ES-I3 (cell line): ENCODE results near the gene TMC1.

ENCODE experiments used
- H3K36me3 ChIP-seq: 2 replicates; pipeline ENCODE4 v1.6.1; 2013; ENCODE audit warnings: mild to moderate bottlenecking, low read length, control low read depth, moderate library complexity; ENCODE audit not compliant: insufficient read depth
- H3K4me1 ChIP-seq: 2 replicates; pipeline ENCODE4 v1.6.1; 2013; ENCODE audit warnings: mild to moderate bottlenecking, control low read depth, low read length; ENCODE audit not compliant: insufficient read depth
- H3K9ac ChIP-seq: 2 replicates; pipeline ENCODE4 v1.6.1; 2013; ENCODE audit warnings: low read depth, mild to moderate bottlenecking, low read length, moderate library complexity
- H3K9me3 ChIP-seq: 2 replicates; pipeline ENCODE4 v1.6.1; 2013; ENCODE audit warnings: mild to moderate bottlenecking, low read length, moderate library complexity; ENCODE audit not compliant: control insufficient read depth, insufficient read depth

The TMC1 gene

DNA sequence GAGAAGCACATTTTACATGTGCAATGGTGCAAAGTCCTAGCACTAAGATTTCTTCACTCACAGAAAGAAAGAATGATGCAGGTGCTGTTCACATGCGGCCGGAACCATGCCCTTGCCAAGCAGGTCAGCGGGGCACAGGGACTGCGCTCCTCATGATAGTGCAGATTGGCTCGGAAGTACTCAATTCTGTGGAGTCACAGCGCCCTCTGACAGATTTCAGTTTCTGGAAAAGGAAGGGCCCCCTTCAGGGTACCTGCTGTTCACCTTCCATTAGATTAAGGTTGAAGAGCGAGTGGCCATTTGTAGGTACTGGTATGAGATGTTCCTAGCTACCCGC is 75.7 kb downstream of the TMC1 start:
- Histone ChIP-seq H3K36me3 (no peaks in the 10 kb centered on the region), H3K9me3 (no peaks in the 10 kb centered on the region), H3K9ac (no peak overlapping the region), H3K4me1 (peaks cover 4% of the 10 kb centered on the region)

DNA sequence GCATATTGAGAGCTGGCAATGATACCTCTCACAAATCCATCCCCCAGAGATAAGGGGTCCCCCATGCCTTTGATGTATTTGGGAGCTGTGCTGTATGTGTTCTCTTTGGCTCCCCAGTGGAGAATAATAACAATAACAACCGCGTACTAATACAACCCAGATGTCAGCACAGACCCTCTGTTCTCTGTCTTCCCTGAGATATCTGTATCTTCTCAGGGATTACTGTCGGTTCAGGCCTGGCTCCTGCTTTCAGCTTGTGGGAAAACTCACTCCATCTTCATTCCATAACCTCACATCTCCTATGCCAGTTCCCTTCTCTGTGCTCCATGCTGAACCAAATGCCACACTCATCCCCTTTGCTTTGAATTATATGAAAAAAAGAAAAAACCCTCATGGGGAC is 76.2 kb downstream of the TMC1 start:
- no peak overlapping the region for H3K9ac ChIP-seq
- H3K9me3 ChIP-seq, result no peaks in the 10 kb centered on the region
- peaks cover under 1% of the 10 kb centered on the region for H3K4me1 ChIP-seq
- H3K36me3 ChIP-seq, result no peaks in the 10 kb centered on the region

GRCh38 chr9:72598639-72599038 is 77.2 kb downstream of the TMC1 start:
- Histone ChIP-seq H3K9me3 (no peaks in the 10 kb centered on the region), H3K9ac (no peak overlapping the region), H3K36me3 (no peaks in the 10 kb centered on the region), H3K4me1 (no peaks in the 10 kb centered on the region; the same call in 1 of the 2 replicates)

GRCh38 chr9:72599874-72600534 is 78.6 kb downstream of the TMC1 start:
- no peaks in the 10 kb centered on the region for H3K36me3 ChIP-seq
- no peaks in the 10 kb centered on the region for H3K9me3 ChIP-seq
- H3K4me1 ChIP-seq, result no peaks in the 10 kb centered on the region; the same call in 1 of the 2 replicates
- H3K9ac ChIP-seq, result no peak overlapping the region

- Histone ChIP-seq H3K4me1 (no peaks in the 10 kb centered on the region; the same call in 1 of the 2 replicates), H3K9me3 (no peaks in the 10 kb centered on the region), H3K36me3 (no peaks in the 10 kb centered on the region), H3K9ac (no peak overlapping the region)
Measured at GRCh38 chr9:72600671-72601070, 79.3 kb downstream of the TMC1 start.

DNA sequence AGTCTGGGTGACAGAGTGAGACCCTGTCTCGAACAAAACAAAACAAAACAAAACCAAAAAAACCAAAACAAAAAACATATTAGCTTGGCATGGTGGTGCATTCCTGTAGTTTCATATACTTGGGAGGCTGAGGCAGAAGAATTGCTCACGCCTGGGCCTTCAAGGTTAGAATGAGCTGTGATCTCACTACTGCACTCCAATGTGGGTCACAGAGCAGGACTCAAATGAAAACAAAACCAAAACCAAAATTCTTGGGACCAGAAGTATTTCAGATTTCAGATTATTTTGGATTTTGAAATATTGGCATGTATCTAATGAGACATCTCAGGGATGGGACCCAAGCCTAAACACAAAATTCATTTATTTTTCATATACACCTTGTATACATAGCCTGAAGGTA is 80.2 kb downstream of the TMC1 start:
- Histone ChIP-seq H3K36me3 (no peaks in the 10 kb centered on the region), H3K4me1 (no peaks in the 10 kb centered on the region; the same call in 1 of the 2 replicates), H3K9ac (no peak overlapping the region), H3K9me3 (no peaks in the 10 kb centered on the region)

DNA sequence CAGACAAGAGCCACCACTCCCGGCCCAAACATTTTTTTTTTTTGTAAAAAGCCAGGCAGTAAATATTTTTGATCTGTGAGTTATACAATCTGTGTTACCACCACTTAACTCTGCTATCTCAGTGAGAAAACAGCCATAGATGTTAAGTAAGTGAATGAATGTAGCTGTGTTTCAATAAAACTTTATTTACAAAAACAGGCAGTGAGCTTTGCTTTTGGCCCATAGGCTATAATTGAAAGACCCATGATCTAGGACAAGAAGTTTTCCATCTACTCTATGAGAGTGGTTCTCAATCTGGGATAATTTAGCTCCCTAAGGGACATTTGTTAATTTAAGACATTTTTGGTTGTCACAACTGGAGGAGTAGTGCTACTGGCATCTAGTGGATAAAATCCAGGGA is 91.0 kb downstream of the TMC1 start:
- no peaks in the 10 kb centered on the region for H3K36me3 ChIP-seq
- no peaks in the 10 kb centered on the region for H3K4me1 ChIP-seq
- no peaks in the 10 kb centered on the region for H3K9me3 ChIP-seq
- no peak overlapping the region for H3K9ac ChIP-seq

GRCh38 chr9:72614067-72614466 is 92.7 kb downstream of the TMC1 start:
- Histone ChIP-seq H3K36me3 (no peaks in the 10 kb centered on the region), H3K9me3 (no peaks in the 10 kb centered on the region), H3K4me1 (no peaks in the 10 kb centered on the region), H3K9ac (no peak overlapping the region)

- Histone ChIP-seq H3K9me3 (no peaks in the 10 kb centered on the region), H3K4me1 (no peaks in the 10 kb centered on the region), H3K9ac (no peak overlapping the region), H3K36me3 (no peaks in the 10 kb centered on the region)
Measured at GRCh38 chr9:72615931-72616330, 94.5 kb downstream of the TMC1 start.

DNA sequence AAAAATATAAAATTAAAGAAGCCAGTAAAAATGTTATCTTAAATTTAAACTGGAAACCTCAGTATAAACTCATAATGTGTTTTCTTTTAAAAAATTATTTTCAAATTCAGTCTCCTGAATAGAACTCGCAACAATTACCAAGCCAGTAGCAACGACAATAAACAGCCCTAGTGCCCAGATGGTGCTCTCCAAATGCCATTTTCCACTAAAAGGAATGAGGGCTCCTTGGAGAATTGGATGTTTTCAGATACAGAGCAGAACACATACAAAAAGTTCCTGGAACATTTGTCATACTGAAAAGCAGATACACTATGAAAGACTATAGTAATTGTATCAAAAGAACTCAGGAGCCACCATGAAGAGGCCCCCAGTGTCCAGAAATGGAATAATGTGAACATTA is 97.4 kb downstream of the TMC1 start:
- Histone ChIP-seq H3K9me3 (no peaks in the 10 kb centered on the region), H3K4me1 (no peaks in the 10 kb centered on the region), H3K9ac (no peak overlapping the region), H3K36me3 (no peaks in the 10 kb centered on the region)

GRCh38 chr9:72622186-72622585 is 100.8 kb downstream of the TMC1 start:
- Histone ChIP-seq H3K36me3 (no peaks in the 10 kb centered on the region), H3K4me1 (no peaks in the 10 kb centered on the region), H3K9me3 (no peaks in the 10 kb centered on the region), H3K9ac (no peak overlapping the region)

GRCh38 chr9:72623156-72623555 is 101.7 kb downstream of the TMC1 start:
- Histone ChIP-seq H3K9ac (no peak overlapping the region), H3K9me3 (no peaks in the 10 kb centered on the region), H3K4me1 (no peaks in the 10 kb centered on the region), H3K36me3 (no peaks in the 10 kb centered on the region)

GRCh38 chr9:72627147-72627546 is 105.7 kb downstream of the TMC1 start:
- H3K9ac ChIP-seq, result no peak overlapping the region
- H3K4me1 ChIP-seq, result no peaks in the 10 kb centered on the region
- no peaks in the 10 kb centered on the region for H3K36me3 ChIP-seq
- no peaks in the 10 kb centered on the region for H3K9me3 ChIP-seq

DNA sequence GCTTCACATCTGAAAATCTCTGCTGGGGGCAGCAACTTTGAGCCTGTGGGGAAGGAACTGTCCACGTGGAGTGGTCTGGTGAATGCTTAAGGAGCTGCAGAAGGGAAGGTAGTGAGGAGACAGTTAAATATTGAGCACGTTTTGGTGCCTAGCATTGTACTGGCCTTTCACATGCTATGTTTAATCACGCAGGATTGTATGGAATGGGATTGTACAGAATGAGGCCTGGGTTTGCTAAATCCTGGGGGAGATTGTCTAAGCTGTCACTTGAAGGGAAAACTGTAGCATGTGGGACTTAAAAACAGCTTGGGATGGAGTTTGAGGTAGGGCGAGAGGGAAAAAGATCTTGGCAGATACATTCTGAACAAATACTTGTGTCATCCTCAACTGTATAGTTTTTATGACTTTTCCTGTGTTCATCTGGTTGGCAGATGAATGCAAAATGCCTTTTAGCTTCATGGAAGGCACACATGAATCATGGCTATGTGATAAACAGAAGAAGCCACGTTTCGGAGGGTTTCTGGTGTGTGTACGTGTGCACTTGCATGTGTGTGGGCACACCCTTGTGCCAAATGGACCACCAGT is 106.6 kb downstream of the TMC1 start:
- H3K4me1 ChIP-seq, result no peaks in the 10 kb centered on the region
- H3K36me3 ChIP-seq, result no peaks in the 10 kb centered on the region; the same call in 1 of the 2 replicates
- H3K9me3 ChIP-seq, result no peaks in the 10 kb centered on the region
- no peak overlapping the region for H3K9ac ChIP-seq

DNA sequence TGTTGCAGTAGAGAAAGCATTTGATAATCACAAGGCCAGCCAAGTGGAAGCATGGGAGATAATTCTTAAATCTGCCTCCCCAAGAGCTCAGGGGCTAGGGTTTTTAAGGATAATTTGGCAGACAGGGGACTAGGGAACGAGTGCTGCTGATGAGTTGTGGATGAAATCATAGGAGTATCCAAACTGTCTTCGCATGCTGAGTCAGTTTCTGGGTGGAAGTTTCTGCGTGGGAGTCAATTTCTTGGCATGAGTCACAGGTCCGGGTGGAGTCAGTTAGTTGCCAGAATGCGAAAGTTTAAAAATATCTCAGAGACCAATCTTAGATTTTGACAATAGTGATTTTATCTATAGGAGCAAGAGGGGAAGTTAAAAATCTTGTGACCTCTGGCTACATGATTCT is 112.6 kb downstream of the TMC1 start:
- Histone ChIP-seq H3K4me1 (0 out of 2 replicates have a peak, but pooled peaks cover 5% of the 10 kb centered on the region), H3K9me3 (peaks cover 16% of the 10 kb centered on the region), H3K9ac (no peak overlapping the region), H3K36me3 (no peaks in the 10 kb centered on the region; the same call in 1 of the 2 replicates)
